Activated CD4-positive, alpha-beta T cell treated with anti-CD3 and anti-CD28 coated beads for 1 hour (primary cell): ENCODE results near the gene BORCS6.
"Not testable (repeated sequence)": the region's sequence is repeated elsewhere in the genome, so short reads cannot be mapped to it uniquely, and the experiment has no call there.

Source experiments
- DNase-seq: peaks from one replicate; pipeline ENCODE4 v3.0.0-alpha.2; 2020

The BORCS6 gene

DNA sequence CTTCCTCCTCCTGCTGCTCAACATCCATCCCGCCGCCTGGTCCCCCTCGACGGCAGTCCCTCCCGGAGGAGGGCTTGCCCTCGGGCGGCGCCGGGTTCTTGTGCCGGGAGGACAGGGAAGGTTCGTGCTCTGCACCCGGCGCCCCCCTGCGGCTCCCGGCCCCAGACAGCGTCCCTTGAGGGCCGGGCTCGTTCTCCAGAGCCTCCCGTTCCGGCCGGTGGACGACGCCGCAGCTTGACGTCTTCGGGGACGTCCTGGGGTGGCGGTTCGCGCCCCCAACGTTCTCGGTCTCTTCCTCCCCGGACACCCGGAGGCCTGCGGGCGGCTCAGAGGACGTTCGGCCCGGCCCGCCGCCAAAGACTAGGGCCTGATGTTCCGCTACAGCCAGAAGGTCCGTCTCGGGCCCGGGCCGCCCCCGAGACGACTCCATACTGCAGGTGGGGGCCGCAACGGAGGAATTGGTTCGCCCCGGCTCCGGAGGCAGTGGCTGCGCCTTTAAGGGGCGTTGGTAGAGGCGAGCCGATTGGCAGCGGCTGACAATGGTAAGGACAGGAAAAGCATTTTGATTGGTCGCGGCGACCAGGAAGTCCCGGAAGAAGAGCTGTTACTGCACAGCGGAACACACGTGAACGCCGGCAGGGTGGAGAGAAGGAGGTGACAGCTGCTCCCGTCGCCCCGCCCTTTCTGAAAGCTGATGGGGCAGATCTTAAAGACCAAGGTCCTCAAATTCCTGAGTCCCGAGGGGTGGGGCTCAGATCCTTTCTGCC, at the start of gene BORCS6:
TSS of gene BORCS6 (minus strand) at position 470 of the 767 bp plus-strand sequence. CDS start at position 430, 40 bp downstream.
- peak; percentile 91 for DNase-seq

DNA sequence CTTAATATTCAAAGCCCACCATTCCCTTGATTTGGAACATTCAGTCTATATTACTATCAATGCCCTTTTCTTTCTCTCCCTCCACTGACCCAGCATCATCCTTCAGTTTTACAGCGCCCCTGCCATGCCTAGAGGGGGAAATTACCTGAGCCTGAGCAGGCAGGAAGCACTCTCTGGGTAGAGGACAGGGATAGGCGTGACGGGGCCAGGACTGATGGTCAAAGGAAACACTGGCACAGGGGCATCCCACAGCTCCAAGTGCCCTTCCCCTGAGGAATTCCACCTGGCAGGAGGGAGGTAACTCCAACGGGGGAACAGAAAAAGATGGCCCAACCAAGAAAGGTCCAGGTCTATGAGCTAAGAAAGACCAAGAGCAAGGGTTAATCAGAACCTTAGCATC, 47.9 kb upstream of the BORCS6 start:
- no peak for DNase-seq

DNA sequence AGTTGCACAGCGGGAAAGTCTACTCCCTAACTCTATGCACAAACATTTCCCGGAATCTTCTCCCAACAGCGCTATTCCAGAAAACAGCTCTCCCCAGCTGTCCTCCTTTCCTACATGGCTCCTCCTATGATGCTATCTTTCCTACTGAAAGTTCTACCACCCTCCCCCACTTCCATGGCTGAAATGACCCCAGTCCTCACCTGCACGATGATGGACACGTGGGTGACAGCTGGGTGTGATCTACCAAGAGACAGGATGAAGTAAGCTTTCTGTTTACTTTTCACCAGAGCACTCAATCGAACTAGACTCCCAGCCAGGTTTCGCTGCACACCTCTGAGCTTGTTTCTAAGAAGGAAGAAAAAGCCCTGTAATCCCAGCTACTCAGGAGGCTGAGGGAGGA, 47.2 kb upstream of the BORCS6 start:
- DNase-seq = no peak

DNA sequence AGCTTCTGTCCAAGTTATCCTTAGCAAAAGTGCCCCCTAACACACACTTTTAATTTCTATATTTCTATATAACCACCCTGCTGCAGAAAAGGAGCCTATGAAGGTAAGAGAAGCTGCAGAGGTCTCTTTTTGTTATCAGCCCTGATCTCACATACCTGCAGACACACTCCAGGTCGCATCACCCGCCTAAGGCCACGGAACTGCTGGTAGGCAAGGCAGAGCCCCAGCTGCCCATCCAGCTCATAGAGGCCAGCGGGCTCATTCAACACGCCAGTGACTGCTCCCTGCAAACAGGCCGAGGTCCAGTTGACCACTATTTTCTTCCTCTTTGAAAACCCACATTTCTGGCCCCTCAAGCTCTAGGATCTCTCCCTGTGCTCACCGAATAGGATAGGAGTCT, 45.7 kb upstream of the BORCS6 start:
- DNase-seq = no peak

DNA sequence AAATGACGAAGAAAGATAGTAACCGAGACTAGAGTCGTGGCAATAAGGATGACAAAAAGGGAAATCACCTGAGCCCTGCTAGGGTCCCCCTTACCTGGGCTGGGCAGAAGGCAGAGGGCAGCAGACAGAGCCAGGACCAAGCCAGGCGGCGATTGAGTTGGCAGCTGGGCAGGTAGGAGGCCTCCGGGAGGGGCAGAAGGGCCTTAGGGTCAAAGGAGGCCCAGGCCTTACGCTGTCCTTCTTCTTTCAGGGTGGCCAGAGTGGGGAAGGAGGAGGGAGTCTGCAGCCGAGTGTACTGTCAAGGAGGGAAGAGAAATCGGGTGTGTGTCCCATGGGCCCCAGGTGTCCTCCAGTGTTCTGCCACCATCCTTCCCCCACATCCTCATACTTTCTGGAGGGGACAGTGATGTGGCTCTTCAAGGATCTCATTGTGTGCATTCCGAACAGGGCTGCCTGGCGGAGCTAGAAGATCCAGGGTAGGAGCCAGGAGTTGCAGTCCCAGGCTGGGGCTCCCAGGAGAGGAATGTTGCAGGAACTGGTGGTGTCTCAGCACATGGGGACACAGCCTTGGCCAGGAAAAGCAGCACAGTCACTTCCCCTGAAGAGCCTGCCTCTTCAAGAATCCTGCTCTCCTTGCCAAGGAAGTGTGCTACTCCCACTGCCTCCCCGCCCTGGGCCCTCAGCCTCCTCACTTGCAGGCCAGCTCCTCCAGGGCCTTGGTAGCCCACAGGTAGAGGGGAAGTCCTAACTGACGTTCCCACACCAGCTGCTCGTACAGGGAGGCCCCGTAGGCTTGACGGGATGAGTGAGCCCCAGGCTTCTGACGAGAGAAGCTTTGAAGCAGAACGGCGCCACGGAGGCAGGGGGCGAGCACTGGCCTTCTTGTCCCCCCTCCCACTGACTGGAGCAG, 44.6 kb upstream of the BORCS6 start:
- DNase-seq = no peak

DNA sequence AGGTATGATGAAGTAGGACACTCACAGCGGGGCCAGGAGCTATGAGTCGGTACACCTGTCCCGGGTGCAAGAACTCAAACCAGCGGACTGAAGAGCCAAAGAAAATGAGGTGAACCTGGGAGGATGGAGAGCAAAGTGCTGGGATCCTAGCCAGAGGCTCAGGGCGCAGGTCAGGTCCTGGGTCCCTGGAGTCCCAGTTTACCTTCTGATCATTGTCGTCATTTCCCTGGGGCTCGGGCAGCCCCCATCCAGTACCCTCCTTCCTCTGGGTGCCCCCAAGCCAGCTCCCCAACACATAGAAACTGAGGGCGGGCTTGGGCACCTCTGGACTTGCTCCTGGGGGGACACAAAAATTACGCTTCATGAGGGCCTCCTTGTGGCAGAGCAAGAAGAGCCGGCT, 41.7 kb upstream of the BORCS6 start:
- DNase-seq = no peak

DNA sequence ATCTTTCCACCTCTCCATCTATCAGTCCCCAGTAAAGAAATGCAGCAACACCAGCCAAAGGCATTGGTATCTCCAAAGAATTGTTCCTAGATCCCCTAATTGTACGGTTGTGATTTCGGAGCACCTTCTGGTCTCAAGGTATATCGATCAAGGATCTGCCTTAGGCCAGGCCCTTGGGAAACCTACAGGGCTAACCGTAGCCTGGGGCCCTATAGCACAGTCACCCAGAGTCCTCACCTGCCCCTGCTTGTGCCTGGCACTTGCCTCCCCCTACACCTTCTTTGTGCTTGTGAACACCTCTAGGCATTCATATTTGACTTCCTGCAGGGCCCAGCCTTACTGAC, 37.2 kb upstream of the BORCS6 start:
- DNase-seq = no peak

DNA sequence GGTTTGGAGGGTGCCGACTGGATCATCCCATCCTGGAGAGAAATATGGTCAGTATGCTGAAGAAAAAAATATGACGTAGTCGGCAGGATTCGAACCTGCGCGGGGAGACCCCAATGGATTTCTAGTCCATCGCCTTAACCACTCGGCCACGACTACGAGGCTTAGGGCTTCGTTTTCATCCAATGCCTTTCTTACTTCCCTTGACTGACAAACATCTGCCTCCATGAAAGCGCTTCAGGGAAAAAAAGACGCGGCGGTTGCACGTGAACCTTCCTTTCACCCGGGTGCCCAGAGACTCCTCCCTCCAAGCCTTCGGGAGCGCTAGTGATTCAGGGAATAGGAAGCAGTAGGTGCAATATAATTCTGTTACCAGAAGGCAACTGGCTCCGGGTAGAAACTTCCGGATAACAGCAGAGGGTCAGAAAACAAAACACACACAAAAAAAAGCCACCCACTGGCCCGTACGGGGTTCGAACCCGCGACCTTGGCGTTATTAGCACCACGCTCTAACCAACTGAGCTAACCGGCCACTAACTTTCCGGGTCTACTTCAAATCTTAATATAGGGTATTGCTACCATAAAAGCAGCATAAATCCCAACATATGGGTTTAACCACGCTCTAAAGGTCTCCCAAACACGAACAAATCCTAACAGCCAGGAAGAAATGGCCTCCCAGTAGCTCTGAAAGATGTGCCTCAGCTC, 36.7 kb upstream of the BORCS6 start:
- DNase-seq = no peak

DNA sequence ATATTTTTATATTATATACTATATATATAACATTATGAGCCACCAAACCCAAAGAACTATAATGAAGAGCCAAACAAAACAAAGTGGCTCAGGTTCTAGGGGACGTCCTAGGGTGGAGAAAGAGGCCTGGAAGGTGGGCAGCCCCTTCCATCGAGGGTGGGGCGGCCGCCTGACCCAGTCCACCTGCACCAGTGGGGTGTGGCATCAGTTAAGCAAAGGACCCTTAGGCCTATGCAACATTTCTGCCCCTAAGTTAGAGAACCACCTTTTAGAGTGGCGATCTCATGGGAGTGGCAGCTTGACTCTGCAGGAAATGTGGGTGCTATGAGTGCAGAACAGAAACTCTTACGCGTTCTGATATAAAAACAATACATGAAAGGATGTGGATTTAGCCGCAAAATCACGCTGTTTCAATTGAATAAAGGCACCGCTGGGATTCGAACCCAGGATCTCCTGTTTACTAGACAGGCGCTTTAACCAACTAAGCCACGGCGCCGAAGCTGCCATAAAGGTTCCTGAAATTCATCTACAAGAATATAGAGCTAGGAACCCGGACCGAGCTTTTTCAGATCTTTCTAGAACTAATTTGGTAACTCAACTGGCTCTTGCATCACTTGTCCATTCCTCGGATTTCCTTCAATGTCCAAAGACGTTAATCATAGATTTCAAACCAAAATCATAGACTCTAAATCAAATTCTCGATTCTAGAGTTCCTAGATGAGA, 36.0 kb upstream of the BORCS6 start:
- peak; percentile 41 for DNase-seq

DNA sequence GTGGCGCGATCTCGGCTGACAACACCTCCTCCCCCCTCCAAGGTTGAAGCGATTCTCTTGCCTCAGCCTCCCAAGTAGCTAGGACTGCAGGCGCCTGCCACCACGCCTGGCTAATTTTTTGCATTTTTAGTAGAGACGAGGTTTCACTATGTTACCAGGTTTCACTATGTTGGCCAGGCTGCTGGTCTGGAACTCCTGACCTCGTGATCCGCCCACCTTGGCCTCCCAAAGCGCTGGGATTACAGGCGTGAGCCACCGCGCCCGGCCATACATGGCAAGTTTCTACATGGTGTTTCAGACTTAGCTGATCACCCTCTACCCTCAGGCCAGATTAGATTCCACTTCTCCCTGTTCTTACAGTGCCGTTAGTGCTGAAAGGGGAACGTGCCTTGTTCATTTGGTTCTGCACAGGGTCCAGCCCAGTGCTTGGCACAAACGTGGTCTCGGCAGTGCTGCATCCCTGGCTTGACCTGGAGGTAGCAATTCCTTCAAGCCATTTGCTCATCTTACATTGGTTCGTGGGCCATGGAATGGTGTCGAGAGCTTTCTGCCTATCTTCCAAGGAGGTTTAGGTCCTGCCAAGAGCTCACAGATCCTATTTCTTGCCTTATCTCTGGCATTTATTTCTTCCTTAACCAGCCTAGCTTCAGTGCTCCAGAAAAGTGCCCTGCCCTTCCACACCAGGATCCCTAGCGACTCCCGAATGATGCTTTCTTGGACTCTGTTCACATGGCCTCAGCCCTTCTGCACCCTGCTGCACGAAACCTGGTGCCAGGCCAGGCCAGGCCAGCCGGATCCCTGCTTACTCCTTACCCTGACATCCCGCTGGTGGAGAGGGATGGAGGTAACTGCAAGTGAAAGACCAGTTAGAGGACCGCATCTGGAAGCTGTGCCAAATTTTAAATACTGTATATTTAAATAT, 35.2 kb upstream of the BORCS6 start:
- no peak for DNase-seq

DNA sequence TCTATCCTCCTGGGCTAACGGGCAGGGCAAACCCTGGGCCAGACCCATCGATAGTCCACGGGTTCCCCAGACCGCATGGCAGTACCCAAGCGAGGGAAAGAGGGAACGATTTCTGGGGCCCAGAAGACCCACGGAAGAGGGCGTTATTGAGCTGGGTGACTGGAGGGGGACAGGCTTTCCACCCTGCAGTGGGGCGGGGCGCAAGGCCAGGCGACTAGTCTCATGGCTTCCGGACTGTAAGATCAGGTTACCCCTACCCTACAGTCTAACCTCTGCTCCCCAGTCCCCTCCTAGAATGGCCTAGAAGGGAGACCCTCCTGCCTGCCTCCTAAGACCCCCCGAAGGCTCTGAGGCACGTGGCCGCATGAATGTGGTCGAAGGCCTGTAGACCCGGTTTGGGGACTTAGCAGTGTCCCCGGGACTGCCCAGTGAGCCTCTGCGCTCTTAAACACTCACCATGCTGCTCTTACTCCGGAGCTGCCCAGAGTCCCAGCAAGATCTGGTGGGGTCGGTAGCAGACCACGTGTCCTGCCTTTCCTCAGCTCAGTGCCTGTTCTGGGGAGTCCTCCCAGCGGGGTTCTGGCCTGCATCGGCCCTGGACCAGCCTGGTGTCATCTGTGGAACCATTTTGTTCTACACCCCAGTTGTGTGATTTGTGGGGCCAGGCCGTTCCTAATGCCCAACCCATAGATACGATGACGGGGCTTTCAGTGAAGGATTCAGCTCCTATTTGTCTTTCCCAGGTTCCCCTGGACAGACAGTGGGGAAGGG, 33.6 kb upstream of the BORCS6 start:
- peak; percentile 34 for DNase-seq

DNA sequence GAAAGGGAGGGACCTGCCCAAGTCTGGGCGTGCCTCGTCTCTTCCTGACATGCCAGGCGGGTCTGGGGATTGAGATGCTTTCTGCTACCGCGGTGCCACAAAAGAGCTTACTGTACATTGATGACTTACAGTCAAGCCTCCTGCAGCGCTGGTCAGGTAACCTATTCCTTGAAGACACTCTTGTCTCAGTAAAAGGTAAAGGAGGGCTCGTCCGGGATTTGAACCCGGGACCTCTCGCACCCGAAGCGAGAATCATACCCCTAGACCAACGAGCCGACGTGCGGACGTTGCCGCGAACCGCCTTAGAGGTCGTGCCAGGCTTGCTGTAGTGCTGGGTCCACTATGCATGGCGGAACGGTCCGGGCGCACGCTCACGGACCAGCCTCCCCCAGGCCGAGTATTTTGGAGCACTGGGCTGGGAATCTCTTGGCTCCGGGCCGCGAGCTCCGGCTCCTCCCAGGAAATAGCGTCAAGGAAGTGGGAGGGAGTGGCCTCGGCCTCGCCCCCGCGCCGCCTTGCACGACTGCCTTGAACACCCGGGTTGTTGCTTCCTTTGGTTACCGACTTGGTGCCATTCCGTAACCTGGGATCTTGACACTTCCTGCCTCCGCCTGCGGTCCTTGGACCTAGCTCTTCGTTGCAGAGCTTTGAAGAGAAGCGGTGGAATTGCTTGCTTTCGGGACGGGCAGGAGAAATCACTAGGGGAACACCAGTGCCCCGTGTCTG, 32.8 kb upstream of the BORCS6 start:
- DNase-seq = peak; percentile 82

DNA sequence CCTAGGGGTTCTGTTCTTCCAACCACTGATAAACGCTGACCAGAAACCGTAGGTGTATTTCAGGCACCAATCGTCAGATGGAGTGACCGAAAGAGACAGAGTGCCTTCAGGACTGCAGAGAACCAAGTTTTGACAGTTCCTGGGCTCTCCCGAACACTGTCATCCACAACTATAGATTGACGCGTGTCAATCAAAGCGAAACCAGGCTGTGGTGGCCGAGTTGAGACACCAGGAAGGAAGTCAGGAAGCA, 32.3 kb upstream of the BORCS6 start:
- no peak for DNase-seq

DNA sequence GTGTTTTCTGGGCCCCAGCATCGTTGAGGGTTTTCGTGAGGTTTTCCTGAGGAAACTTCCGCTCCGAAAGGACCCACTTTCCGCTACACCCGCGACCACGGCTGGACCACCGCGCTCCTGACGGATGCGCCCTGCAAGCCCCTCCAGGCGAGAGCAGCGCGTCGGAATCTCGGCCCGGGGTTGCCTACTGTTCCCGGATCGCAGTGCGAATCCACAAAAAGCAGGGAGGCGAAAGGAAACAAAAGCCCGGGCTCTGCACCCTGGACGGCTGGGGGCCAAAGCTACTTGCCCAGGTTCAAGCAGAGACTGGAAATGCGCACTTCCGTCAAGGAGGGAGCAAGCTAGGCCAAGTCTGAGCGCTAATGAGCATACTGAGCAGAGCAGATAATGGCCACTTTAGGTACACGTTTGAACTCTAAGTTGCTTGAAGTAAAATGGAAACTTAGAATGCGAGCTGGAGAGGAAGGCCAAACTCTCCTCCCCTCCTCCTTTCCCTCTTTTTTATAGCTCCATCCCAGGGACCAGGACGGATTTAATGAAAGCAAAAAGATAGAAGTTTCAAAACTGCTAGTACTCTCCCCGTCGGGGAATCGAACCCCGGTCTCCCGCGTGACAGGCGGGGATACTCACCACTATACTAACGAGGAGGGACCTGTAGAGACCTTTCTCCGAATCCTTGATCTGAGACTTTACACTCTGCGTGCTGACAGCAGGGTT, 31.8 kb upstream of the BORCS6 start:
- DNase-seq = peak; percentile 84

DNA sequence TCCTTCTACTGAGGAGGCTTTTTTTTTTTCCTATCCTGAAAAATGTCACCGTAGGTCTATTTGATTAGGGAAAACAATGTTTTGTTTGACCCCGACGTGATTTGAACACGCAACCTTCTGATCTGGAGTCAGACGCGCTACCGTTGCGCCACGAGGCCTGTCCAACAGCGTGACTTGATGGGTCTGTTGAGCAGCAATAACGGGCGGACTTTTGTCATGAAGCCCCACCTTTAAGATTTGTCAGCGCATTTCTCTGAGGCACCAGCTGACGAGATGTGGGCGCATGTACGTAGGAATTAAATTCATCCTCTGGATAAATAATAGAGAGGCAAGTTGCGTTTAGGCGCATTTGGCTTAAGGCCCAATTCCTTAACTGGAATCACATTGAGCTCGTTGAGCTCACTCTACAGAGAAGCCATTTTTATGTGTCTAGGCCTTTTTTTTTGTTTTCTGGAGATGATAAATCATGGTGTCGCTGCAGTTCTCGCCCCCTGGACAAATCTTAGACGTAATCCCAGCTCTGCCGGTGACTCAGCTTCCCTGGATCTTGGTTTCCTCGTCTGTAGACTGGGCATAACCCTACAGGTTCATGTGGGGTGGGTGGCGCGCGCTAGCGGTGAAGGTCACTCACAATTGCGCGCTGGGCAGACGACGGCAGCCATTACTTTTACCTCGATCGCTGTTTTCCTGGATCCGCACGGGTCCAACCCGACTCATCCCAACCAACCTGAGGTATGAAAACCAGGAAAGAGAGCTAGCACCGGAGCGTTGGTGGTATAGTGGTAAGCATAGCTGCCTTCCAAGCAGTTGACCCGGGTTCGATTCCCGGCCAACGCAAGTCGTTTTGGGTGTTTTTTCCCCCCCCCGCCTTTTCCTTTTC, 31.0 kb upstream of the BORCS6 start:
- DNase-seq = peak; percentile 80

DNA sequence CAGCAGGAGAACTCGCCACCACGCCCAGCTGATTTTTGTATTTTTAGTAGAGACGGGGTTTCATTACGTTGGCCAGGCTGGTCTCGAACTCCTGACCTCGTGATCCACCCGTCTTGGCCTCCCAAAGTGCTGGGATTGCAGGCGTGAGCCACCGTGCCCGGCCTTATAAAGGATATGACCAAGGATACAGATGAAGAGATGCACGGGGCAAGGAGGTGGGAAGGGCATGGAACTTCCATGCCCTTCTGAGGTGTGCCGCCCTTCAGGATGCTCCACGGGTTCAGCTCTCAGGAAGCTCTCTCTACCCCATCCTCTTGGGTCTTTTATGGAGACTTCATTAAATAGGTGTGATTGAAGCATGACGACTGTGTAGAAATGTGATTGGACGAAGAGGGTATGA, 24.0 kb upstream of the BORCS6 start:
- not testable (repeated sequence) for DNase-seq

DNA sequence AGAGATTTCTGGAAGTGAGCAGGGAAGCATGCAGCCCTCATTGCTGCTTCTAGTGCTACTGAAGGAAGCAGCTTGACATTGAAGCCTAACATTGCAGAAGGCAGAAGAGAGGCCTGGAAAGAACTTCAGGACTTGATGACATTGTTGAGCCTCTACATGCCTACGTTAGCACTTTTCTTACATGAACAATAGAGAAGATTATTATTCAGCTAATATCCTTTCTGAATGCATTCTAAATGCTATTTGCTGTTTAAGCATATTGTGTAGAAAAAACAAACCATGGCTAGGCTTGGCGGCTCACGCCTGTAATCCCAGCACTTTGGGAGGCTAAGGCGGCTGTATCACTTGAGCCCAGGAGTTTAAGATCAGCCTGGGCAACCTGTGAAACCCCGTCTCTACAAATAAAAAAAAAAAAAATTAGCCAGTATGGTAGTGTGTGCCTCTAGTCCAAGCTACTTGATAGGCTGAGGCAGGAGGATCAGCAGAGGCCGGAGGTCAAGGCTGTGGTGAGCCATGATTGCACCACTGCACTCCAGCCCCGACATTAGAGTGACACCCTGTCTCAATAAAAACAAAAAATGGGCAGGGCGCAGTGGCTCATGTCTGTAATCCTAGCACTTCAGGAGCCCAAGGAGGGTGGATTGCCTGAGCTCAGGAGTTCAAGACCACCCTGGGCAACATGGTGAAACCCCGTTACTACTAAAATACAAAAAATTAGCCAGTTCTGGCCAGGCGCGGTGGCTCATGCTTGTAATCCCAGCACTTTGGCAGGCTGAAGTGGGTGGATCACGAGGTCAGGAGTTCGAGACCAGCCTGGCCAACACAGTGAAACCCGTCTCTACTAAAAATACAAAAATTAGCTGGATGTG, 22.6 kb upstream of the BORCS6 start:
- no peak for DNase-seq
